ENCODE data around the gene NRM.
"Not testable (repeated sequence)": the region's sequence is repeated elsewhere in the genome, so short reads cannot be mapped to it uniquely, and the experiment has no call there.

NRM gene

DNA sequence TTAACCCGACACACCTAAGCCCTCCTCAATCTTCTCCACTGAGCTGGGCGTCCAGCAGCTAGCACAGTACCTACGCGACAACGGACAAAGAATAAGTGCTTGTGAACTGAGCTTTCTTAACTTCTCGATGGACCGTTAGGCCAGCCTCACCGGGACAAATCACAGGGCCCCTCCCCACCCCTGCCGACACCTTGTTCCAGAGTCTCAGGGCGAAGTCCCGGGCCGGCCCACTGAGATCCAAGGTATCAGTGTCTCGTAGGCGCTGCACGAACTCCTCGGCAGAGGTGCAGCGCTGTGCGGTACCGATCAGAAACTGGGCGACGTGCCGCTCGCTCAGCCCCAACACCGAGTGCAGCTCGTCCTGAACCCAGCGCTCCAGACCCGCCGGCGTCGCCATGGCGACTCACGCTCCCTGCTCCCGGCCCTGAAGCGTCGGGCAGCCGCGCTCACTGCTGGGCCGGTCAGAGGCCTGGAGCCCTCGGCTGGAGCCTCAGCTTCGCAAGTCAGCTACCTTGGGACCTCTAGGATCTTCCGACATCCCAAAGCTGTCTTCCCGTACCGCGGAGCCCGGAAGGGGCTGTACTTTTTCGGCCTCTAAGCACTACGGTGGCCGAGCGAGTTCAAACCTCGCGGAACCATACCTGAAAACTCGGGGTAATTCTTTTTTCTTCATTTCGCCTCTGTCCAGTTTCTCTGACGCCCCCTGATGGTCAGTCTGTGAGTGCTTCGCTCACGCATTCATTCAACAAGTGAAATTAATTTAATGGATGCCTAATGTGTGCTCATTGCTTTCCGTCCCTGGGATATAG is 18.1 kb downstream of the NRM start, which contains the start of gene DHX16:
TSS of gene DHX16 (minus strand) at position 562 of the 809 bp plus-strand sequence. CDS start at position 397, 165 bp downstream.
- DNase-seq (ENCODE audit: low read depth in 3 of 3, low spot score in 1 of 3), result peak; percentile 76 to 83 (median 76)

DNA sequence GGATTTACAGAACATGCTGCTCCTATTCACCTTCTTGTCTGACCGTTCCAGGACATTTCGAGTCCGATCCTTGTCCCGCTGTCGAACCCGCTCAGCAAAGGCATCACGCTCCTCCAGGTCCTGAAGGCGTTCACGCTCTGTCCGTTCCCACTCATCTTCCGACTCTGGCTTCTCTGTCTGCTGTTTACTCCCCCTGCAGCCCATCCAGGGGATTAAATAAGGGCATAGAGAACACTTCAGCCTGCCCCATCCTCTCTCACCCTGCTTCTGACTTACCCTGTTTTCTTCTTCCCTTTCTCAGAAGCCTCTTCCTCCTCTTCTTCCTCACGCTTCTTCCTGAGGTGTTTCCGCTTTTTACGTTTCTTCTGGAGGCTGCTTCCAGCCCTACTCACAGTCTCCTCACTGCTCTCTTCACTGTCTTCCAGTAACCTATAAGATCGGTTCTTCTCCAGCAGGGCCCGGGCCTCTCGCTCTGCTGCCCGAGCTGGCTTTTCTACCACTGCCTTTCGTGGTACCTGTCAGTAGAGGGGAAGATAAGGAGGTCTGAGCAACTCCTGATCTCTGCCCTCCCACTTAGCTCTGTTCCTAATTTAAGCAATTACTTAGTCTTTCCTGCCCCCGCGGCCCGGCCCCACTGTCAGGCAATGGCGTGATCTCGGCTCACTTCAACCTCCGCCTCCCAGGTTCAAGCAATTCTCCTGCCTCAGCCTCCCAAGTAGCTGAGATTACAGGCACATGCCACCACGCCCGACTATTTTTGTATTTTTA is 19.8 kb downstream of the NRM start:
- DNase-seq (ENCODE audit: low read depth in 3 of 3, low spot score in 1 of 3), result no peak

DNA sequence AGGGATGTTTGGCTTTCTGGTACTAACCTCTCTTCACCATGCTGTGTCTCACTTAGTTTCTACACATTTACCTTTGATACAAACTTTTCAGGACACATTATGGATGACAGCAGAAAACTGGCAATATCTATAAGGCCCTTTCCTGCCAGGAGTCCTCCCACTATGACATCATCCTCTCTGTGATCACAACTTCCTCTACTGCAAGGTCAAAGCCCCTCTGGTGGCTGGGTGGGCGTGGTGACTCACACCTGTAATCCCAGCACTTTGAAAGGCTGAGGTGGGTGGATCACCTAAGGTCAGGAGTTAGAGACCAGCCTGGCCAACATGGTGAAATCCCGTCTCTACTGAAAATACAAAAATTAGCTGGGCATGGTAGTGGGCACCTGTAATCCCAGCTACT is 24.5 kb downstream of the NRM start:
- not testable (repeated sequence) for DNase-seq (ENCODE audit: low read depth in 3 of 3, low spot score in 1 of 3)

DNA sequence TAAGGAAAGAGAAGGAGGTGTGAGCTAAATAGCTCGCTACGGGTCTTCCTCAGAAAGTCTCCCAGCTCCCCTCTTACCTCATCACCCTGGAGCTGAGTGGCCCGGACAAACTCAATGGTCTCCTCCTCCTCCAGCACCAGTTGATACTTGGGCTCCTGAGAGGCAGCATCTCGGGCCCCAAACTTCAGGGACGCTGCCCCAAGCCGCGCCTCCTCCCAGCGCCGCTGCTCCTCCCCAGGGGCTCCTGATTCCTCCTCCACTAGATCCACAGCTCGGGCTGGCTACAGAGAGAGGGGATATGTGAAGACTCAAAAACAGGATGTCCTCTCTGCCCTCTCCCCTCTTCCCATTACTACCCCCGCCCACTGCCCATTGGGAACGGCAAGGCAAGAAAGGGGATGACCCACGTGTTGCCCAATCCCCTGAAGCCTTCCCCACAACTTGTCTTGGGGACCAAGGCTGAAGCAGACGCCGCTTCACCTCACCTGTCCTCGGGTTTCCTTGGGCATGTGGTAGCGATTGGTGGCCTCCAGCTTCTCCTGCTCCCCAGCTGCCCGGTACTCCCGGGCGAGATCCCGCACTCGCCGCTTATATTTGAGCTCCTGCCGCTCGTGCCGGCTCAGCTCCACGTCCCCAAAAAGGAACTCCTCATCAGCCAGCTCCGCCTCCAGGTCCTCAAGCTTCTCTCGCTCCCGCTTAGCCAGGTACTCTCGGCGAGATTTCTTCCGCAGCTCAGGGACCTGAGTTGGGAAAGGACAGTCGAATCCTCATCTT is 25.6 kb downstream of the NRM start:
- DNase-seq (ENCODE audit: low read depth in 3 of 3, low spot score in 1 of 3), result no peak

DNA sequence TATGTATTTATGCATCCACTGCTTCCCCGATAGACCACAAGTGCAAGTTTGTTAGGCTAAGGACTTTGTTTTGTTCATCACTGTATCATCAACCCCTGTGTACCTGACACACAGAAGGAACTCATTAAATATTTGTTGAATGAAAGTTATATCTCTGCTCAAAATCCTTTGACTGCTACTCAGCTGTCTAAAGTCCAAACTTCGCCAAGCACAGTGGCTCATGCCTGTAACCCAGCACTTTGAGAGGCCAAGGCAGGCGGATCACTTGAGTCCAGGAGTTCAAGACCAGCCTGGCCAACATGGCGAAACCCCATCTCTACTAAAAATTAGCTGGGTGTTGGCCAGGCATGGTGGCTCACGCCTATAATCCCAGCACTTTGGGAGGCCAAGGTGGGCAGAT is 32.9 kb downstream of the NRM start:
- not testable (repeated sequence) for DNase-seq (ENCODE audit: low read depth in 3 of 3, low spot score in 1 of 3)

DNA sequence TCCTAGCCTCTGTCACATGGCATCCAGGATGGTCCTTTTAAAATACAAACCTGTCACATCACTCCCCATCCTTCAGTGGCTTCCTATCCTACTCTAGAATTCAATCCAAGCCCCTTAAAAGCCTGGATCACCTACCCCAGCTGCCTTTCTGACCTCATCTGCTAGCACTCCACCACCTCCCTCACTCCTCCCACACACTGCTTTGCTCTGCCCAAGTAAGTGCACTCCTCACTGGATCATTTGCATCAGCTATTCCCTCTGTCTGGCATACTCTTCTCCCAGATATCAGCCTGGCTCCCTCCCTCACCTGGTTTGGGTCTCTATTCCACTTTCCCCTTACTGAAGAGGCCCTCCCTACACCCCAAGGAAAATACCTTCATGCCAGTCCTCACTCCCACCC is 33.3 kb downstream of the NRM start:
- DNase-seq (ENCODE audit: low read depth in 3 of 3, low spot score in 1 of 3), result no peak

DNA sequence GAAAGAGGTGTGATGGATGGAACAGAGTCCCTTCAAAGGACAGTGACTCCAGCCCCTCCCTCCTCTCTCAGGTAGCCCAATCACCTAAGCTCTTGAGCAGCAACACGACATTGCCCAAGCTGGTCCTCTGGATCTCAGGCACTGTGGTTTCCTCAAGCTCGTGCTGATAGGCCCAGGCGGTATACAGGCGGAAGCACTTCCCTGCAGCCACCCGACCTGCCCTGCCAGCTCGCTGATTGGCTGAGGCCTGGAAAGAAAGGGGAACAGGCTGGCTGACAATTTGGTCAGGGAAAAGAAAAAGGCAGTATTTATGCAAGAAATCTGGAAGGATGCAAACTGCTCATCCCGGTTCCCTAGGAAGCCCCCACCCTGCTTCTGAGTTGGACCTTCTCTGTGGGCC is 34.3 kb downstream of the NRM start:
- DNase-seq (ENCODE audit: low read depth in 3 of 3, low spot score in 1 of 3), result no peak

DNA sequence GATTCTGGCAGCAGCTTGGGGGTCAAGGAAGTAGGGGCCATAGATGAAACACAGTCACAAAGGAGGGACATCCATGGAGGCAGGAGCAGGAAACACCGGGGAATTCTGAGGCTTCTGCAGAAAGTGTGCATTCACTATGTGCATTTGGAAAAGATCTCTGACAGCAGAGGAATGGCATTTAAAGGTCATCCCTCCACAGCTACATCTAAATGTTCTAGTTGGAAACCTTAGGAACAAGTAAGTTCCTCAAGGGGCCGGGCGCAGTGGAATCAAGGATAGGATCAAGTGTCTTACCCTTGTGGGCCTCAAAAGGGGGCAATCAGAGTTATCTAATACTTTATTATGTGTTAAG is 35.1 kb downstream of the NRM start:
- no peak for DNase-seq (ENCODE audit: low read depth in 3 of 3, low spot score in 1 of 3)

DNA sequence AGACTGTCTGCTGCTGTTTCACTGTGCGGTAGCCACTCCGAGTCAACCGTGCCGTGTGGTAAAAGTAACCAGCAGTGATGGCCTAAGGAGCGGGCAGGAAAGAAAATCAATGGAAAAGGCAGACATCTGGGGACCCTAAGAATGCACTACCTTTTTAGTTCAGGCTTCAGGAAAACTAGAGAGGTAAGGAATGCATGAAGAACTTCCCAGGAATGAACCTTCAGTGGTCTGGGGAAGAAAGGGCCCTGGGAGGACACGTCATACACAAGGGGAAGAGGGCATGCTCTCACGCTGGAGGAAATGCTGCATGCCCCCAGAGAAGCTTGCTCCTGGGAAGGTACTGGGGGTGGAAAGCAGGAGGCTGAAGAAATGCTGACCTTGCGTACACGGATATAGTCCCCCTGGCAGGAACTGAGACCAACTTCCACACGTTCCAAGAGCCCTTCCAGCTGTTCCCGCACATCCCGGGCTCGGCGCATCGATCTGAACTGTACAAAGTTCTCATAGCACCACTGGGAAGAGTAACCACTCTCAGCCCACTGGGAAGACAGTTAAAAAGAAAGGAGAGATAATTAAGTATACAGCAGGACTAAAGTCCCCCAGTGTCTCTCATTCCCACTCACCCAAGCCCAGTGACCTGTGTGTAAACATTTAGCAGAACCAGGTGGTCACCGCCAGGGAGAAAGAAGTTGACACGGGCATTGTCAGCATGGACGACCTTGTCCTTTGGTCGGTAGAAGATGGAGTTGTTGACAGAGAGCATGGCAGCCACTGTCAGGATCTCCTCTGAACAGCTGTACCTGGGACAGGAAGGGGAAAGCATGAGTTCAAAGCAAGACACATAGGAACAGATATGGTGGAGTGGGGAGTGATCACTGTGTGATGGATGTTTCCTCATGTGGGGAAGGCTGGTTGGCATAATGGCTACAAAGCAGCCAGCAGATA is 35.7 kb downstream of the NRM start:
- DNase-seq (ENCODE audit: low read depth in 3 of 3, low spot score in 1 of 3), result no peak

DNA sequence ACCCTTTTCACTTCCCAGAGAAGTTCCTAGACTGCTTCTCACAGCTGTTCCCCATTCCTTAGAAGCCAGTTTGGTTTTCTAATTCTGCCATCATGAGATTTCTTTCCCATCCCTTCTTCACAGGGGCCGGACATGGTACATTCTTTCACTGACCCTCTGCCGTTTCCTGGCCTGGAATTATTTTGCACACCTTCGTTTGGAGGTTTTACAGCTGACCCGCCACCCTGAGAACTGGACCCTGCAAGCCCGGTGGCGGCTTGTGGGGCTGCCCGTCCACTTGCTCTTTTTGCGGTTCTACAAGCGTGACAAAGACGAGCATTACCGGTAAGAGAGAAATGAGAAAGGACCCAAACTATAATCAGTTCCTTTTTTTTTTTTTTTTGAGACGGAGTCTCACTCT is 39.6 kb downstream of the NRM start:
- no peak for DNase-seq (ENCODE audit: low read depth in 3 of 3, low spot score in 1 of 3)

DNA sequence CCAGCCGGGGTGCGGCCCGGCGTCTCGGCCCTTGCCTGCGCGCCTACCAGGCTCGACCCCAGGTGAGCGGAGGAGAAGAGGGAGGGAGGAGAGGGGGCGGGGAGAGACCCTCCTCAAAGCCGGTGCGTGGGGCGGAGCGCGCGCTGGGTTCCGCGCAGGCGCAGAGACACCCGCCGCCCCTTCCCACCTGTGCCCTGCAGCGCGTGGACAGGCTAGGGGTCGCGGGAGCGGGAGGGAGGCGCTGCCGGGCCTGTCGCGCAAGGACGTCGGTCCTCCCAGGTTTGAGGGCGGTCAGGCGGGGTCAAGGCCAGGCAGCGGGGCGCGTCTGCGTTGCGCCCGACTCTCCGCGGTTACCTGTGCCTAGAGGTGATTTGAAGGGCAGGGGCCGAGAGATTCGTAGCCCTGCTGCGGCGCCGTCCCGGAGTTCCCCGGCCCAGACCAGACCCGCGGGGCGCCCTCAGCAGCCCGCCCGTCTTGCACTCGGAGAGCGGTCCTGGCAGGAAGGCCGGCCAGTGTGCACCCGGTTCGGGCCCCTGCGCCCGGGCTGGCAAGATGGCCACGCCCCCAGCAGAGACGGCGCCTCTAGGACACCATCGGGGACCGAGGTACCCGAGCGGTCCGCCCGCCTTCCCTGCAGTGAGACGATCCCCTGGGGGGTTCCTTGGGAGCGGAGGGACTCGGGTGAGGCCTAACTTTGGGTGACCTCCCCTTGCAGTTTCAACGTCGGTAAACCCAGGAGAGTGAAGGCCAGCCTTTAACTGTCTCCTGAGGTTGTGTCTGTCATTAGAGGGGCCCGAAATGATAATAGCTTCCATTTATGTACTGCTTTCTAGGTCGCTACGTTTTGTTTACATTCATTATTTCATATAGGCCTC is 43.3 kb downstream of the NRM start:
- peak; percentile 39 to 74 (median 61) for DNase-seq (ENCODE audit: low read depth in 3 of 3, low spot score in 1 of 3)

DNA sequence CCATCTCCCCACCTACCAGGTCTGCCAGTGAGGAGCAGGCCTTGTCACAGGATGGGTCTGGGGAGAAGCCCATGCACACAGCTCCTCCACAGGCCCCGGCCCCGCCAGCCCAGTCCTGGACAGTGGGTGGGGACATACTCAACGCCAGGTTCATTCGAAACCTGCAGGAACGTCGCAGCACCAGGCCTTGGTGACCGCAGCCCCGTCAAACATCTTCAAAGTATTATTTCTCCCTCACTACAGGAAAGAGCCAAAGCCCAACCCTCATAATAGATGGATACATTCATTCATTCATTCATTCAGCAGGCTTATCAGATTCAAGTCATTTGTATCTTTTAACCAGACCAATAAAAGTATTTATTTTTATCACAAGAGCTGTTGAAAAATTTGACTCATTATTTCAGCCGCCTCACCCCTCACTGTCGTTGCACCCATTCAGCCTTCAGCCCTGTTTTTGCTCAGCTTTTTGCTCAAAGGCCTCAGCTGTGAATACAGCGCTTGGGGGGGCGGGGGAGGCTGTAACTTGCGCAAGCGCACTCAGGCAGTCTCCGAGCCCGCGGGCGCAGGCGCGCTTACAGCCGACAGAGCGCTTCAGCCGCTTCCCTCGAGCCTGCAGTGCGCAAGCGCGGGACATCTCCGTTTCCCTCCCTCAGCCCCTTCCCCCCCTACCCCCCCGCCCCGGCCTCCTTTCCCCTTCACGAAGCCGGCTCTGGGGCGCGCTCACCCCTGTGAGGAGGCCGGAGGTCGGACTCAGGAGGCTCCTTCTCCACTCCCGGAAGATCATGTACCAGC is 44.1 kb downstream of the NRM start, which contains the start of gene C6orf136:
TSS of gene C6orf136 (plus strand) at position 684 of the 792 bp plus-strand sequence. CDS start at position 783, 99 bp downstream.
- peak; percentile 87 to 88 (median 88) for DNase-seq (ENCODE audit: low read depth in 3 of 3, low spot score in 1 of 3)

DNA sequence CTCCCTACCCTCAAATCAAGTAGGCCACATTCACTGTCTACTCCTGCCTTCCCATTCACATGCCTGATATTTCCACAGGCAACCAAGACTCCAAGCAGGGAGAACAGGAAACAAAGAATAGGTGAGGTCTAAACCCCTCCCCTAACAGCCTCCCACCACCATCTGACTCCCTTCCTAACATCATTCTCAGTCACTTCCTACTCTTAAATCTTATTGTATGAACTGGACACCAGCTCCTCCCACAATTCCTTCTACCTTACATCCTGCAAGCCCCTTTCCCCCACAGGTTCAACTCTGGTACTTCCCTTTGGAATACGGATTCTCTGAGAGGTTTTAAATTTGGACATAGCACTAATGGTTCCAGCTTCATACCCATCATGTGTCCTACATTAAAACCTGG is 44.8 kb downstream of the NRM start:
- DNase-seq (ENCODE audit: low read depth in 3 of 3, low spot score in 1 of 3), result no peak

DNA sequence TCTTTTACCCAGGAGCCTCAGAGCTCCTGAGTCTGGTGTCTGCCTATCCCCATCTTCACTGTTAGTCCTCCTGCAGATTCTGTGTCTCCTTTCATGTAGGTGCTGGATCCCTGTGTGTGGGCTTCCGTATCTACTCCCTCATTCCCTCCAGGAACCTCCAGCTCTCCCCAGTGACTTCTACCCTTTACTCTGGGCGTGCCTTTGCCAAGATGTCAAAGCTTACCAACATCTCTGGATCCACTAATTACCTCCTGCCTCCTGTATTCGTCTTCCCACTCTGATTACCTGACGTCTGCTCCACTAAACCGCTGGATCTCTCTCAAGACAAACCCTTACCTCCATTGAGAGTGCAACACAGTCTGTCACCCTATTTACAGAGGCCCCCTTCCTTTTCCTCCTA is 46.0 kb downstream of the NRM start:
- DNase-seq (ENCODE audit: low read depth in 3 of 3, low spot score in 1 of 3), result no peak

DNA sequence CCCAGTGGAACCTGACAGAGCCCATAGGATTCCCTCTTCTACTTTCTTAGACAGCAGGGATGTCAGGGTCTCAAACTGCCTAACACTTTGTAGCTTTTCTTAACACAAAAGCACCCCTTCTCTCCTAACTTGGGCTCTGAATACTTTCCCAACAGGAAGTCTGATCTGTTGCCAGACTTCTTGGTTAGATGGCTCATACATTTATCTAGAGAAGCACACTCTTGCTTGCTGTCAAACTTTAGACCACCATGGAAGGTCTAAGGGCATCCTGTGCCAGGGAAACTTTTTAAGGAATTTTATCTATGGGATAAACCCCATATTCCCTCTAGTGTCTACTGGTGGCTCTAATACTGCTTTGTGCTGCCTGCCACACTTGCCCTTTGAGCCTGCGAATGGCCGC is 47.1 kb downstream of the NRM start:
- no peak for DNase-seq (ENCODE audit: low read depth in 3 of 3, low spot score in 1 of 3)

DNA sequence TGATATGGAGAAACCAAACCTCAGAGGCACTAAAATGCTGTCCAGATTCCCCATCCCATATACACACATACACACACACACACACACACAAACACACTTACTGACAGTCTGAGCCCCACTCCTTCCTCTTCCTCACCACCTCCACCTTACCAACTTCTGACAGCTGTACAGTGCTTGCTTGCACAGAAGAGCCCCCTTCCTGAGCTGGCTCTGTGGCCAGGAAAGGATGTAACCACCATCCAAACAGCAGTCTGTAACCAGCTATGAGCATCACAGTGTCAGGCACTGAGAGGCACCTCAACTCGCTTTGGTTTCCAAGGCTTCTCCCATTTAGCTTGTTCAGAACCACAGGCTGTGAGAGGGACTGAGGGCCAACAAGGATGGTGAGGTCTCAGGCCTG is 49.7 kb downstream of the NRM start:
- no peak for DNase-seq (ENCODE audit: low read depth in 3 of 3, low spot score in 1 of 3)

DNA sequence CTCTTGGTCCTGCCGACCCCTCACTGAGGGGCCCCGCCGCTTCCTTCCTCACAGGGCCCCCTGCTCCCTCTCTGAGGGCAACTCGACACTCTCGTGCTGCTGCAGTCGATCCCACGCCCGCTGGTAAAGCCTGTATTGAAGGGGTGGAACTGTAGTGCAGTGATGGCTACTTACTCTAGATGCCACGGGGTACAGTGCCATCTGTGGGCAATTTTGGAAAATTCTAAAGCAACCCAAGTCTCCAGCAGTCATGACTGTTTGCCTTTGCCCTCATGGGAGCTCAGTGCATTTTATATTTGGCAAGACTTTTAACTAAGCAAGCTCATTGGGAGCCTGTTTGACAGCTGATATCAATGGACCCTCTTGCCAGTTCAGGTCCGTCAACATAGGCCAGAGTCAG is 50.3 kb downstream of the NRM start:
- no peak for DNase-seq (ENCODE audit: low read depth in 3 of 3, low spot score in 1 of 3)
